Measurements from ENCODE around the gene DOCK9.

Gene DOCK9

DNA sequence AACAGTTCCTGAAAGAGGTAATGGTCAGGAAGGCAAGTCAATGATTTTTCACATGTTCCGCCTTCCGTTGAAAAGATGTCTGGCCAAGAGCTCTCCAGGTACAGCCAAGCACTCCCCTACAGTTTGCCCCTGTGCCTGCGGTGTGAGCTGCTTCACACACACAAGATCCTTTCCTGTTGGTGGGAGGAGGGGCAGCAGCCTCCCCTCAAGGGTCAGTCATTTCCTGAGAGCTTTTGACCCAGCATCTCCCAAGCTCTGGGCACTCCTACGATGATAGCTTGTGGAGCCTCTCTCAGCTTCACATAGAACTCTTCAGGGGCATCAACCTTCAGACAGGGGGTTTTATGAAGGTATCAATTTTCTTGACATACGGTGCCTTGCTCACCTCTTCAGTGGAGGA is 86.9 kb downstream of the DOCK9 start:
- no peaks in the 10 kb centered on the region for H3K27me3 ChIP-seq (ENCODE audit: control insufficient read depth, insufficient read depth, low read length, poor library complexity, severe bottlenecking)
- no peak overlapping the region for H3K4me3 ChIP-seq (ENCODE audit: insufficient read depth, low read depth, low read length)
- no peaks in the 10 kb centered on the region for H3K9me3 ChIP-seq (ENCODE audit: control insufficient read depth, low read length)
- H3K36me3 ChIP-seq (ENCODE audit: control insufficient read depth, insufficient read depth, low read length) = no peaks in the 10 kb centered on the region
- no peak overlapping the region for H3K27ac ChIP-seq (ENCODE audit: insufficient read depth, low read depth, low read length, poor library complexity, severe bottlenecking)
- 71 to 81% methylated on average over 4 to 5 of the region's 5 CpGs for WGBS, 2 experiments
- H3K4me1 ChIP-seq (ENCODE audit: control insufficient read depth, insufficient read depth, low read length) = peaks cover 7% of the 10 kb centered on the region

DNA sequence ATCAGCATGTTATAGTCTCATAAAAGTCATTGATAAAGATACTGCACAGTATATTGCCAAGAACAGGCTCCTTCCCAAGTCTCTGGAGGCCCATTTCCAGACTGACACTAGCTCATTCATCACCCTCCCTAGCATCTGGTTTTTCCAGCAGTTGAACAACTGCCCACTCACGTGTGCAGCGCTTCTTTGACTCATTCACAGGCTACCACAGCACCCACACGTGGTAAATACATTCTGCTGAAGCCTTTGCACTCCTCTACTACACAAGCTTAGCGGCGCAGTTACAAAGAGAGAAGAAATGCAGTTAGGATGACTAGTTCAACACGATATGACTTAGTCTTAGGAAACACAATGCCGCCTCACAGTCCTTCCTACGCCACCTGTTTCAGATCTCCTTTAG is 87.7 kb downstream of the DOCK9 start:
- no peaks in the 10 kb centered on the region for H3K36me3 ChIP-seq (ENCODE audit: control insufficient read depth, insufficient read depth, low read length)
- no peak overlapping the region for H3K27ac ChIP-seq (ENCODE audit: insufficient read depth, low read depth, low read length, poor library complexity, severe bottlenecking)
- H3K4me3 ChIP-seq (ENCODE audit: insufficient read depth, low read depth, low read length) = no peak overlapping the region
- peaks cover 10% of the 10 kb centered on the region for H3K4me1 ChIP-seq (ENCODE audit: control insufficient read depth, insufficient read depth, low read length)
- 85 to 92% methylated on average over 8 of the region's 8 CpGs for WGBS, 2 experiments
- H3K27me3 ChIP-seq (ENCODE audit: control insufficient read depth, insufficient read depth, low read length, poor library complexity, severe bottlenecking) = no peaks in the 10 kb centered on the region
- no peaks in the 10 kb centered on the region for H3K9me3 ChIP-seq (ENCODE audit: control insufficient read depth, low read length)

DNA sequence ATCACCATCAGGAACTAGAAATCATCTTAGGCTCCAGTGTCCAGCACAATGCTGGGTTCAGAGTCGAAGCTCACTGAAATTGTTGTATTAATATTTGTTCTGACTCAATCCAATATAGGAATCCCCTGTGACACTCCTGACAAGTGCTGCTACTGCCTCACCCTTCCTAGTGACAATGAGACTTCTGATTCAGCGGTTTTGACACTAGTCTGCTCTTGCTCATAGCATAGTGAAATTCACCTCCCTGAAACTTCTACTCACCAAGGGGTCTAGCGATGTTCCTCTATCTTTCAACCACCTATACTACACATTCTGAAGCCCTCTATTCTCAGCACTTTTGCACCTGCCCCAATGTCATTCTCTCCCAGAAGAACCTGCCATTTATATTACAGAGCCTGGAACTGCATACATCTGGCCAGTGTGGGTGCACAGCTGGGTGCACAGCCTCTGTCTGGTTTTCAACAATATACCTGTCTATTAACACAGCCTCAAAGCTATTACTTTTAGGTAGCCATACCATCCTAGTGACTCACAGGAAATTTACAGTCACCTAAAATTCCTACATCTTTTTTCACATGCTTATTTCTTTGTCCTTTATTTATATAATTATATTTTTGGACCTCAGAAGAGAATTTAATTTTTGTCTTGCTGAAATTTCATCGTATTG is 88.3 kb downstream of the DOCK9 start:
- H3K9me3 ChIP-seq (ENCODE audit: control insufficient read depth, low read length) = no peaks in the 10 kb centered on the region
- peaks cover 10% of the 10 kb centered on the region for H3K4me1 ChIP-seq (ENCODE audit: control insufficient read depth, insufficient read depth, low read length)
- H3K27me3 ChIP-seq (ENCODE audit: control insufficient read depth, insufficient read depth, low read length, poor library complexity, severe bottlenecking) = no peaks in the 10 kb centered on the region
- H3K36me3 ChIP-seq (ENCODE audit: control insufficient read depth, insufficient read depth, low read length) = no peaks in the 10 kb centered on the region
- WGBS, 2 experiments = 85 to 90% methylated on average over 3 of the region's 4 CpGs
- H3K4me3 ChIP-seq (ENCODE audit: insufficient read depth, low read depth, low read length) = no peak overlapping the region
- H3K27ac ChIP-seq (ENCODE audit: insufficient read depth, low read depth, low read length, poor library complexity, severe bottlenecking) = no peak overlapping the region

DNA sequence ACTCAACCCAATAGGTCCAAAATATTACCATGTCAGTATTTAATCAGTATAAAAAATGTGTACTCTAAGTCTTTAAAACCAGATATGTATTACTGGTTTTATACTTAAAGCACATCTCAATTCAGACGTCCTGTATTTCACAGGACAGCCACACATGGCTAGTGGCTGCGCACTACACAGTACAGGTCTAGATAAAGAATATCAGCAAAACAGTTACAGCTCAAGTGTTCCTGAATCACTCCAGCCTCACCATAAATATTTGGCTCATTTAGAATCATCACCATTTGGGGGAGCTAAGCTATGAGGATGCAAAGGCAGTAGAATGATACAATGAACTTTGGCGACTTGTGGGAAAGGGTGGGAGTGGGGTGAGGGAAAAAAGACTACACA is 89.0 kb downstream of the DOCK9 start:
- H3K4me3 ChIP-seq (ENCODE audit: insufficient read depth, low read depth, low read length) = no peak overlapping the region
- H3K4me1 ChIP-seq (ENCODE audit: control insufficient read depth, insufficient read depth, low read length) = peaks cover 10% of the 10 kb centered on the region
- H3K27me3 ChIP-seq (ENCODE audit: control insufficient read depth, insufficient read depth, low read length, poor library complexity, severe bottlenecking) = no peaks in the 10 kb centered on the region
- no peaks in the 10 kb centered on the region for H3K36me3 ChIP-seq (ENCODE audit: control insufficient read depth, insufficient read depth, low read length)
- 58% methylated on average over 3 of the region's 3 CpGs for WGBS, 2 experiments
- no peak overlapping the region for H3K27ac ChIP-seq (ENCODE audit: insufficient read depth, low read depth, low read length, poor library complexity, severe bottlenecking)
- no peaks in the 10 kb centered on the region for H3K9me3 ChIP-seq (ENCODE audit: control insufficient read depth, low read length)

DNA sequence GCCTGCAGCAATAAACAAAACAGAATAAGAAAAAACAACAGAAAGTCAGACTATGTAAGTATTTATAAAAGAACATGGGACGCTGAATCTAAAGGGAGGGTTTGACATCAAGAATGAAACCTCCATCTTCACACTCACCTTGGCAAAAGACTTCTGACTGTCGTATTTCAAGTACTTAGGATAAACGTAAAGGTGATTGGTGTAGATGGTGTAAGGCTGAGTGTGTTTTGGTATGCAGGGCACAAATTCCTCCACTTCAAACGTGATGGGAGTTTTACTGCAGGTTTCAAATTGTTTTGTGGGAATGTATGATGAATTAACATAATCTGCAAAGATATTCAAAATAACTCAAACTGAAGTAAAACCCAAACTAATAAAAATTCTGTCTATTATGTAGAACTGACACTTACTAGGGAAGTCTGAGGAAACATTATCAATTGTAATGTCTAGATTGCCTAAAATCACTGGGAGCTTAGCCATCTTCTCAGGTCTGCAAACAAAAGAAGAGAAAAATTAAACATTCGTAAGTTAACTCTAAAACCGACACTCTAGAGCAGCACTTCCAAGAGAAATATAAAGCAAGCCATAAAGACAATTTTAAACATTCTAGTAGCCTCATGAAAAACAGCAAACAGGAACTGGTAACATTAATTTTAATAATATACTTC is 89.5 kb downstream of the DOCK9 start:
- no peak overlapping the region for H3K27ac ChIP-seq (ENCODE audit: insufficient read depth, low read depth, low read length, poor library complexity, severe bottlenecking)
- no peak overlapping the region for H3K4me3 ChIP-seq (ENCODE audit: insufficient read depth, low read depth, low read length)
- WGBS, 2 experiments = 80 to 81% methylated on average over 4 to 6 of the region's 6 CpGs
- H3K4me1 ChIP-seq (ENCODE audit: control insufficient read depth, insufficient read depth, low read length) = peaks cover 10% of the 10 kb centered on the region
- H3K9me3 ChIP-seq (ENCODE audit: control insufficient read depth, low read length) = no peaks in the 10 kb centered on the region
- no peaks in the 10 kb centered on the region for H3K36me3 ChIP-seq (ENCODE audit: control insufficient read depth, insufficient read depth, low read length)
- H3K27me3 ChIP-seq (ENCODE audit: control insufficient read depth, insufficient read depth, low read length, poor library complexity, severe bottlenecking) = no peaks in the 10 kb centered on the region

DNA sequence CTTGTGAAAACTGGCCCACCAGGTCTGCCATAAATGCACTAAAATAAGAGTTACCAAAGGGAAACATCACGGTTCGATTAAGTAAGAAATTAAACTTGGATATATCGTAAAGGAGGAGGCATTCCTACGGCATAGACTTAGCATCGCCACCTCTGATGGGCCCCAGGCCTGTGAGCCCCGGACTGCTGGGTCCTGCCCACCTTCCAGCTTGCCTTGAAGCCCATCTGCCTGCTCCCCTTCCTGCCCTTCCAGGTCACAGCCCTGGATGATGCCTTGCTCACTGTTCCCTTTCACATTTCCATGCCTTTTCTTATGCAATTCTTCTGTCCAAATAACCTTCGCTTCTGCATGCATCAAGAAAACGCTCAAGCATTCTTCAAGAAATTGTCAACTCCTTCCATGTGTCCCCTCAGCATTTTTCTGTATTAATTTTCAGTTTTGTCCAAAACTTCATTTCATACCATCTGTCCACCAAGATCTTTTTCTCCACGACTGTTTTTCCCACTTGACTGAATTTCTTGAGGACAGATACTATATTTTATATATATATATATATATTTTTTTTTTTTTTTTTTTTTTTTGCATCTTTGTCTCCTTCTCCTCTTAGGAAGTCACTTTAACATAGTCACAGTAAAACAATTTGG is 91.2 kb downstream of the DOCK9 start:
- Histone ChIP-seq H3K27ac (ENCODE audit: insufficient read depth, low read depth, low read length, poor library complexity, severe bottlenecking) (no peak overlapping the region), H3K4me1 (ENCODE audit: control insufficient read depth, insufficient read depth, low read length) (peaks cover 3% of the 10 kb centered on the region), H3K27me3 (ENCODE audit: control insufficient read depth, insufficient read depth, low read length, poor library complexity, severe bottlenecking) (no peaks in the 10 kb centered on the region), H3K9me3 (ENCODE audit: control insufficient read depth, low read length) (no peaks in the 10 kb centered on the region), H3K4me3 (ENCODE audit: insufficient read depth, low read depth, low read length) (no peak overlapping the region), H3K36me3 (ENCODE audit: control insufficient read depth, insufficient read depth, low read length) (no peaks in the 10 kb centered on the region)
- 83 to 89% methylated on average over 8 of the region's 9 CpGs for WGBS, 2 experiments

DNA sequence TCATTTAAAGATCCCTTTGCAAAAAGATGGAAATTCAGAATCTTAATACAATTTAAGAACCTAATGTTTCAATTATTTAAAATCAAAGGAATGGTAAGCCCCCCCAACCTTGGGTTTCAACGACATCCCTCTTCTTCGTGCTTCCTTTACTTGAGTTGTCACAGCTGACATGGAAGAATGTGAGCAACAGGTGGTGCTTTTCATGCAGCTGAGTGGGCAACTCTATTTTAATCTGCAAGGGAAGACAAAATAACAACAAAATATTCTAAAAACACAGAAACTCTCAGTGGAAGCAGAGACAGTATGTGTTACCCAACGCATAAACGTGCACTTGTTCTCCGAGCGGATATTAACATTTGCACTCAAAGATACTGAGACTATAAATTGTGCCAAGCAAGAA is 92.3 kb downstream of the DOCK9 start:
- Histone ChIP-seq H3K4me3 (ENCODE audit: insufficient read depth, low read depth, low read length) (no peak overlapping the region), H3K4me1 (ENCODE audit: control insufficient read depth, insufficient read depth, low read length) (peaks cover 3% of the 10 kb centered on the region), H3K36me3 (ENCODE audit: control insufficient read depth, insufficient read depth, low read length) (no peaks in the 10 kb centered on the region), H3K9me3 (ENCODE audit: control insufficient read depth, low read length) (no peaks in the 10 kb centered on the region), H3K27me3 (ENCODE audit: control insufficient read depth, insufficient read depth, low read length, poor library complexity, severe bottlenecking) (no peaks in the 10 kb centered on the region), H3K27ac (ENCODE audit: insufficient read depth, low read depth, low read length, poor library complexity, severe bottlenecking) (no peak overlapping the region)
- 78 to 87% methylated on average over 6 of the region's 6 CpGs for WGBS, 2 experiments

DNA sequence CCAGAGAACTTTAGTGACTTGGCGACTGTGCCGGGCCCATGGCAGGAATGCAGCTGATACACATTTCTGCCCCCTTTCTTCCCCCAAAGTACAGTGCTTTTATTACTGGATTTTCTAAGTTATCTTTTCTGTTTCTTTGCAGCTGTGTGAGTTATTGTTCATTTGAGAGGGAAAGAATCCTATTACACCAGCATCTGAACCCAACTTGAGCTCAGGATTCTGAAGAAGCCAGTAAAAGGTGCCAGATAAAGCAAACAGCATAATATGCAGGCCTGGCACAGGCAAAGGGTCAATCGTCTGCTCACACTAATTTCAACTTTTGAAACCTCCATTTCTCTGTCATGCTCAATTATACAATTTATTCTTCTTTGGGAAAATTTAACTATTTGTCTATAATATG is 93.9 kb downstream of the DOCK9 start:
- Histone ChIP-seq H3K4me1 (ENCODE audit: control insufficient read depth, insufficient read depth, low read length) (peaks cover 3% of the 10 kb centered on the region), H3K27me3 (ENCODE audit: control insufficient read depth, insufficient read depth, low read length, poor library complexity, severe bottlenecking) (no peaks in the 10 kb centered on the region), H3K9me3 (ENCODE audit: control insufficient read depth, low read length) (no peaks in the 10 kb centered on the region), H3K27ac (ENCODE audit: insufficient read depth, low read depth, low read length, poor library complexity, severe bottlenecking) (no peak overlapping the region), H3K36me3 (ENCODE audit: control insufficient read depth, insufficient read depth, low read length) (no peaks in the 10 kb centered on the region), H3K4me3 (ENCODE audit: insufficient read depth, low read depth, low read length) (no peak overlapping the region)
- WGBS, 2 experiments = 61 to 63% methylated on average over 3 of the region's 3 CpGs

DNA sequence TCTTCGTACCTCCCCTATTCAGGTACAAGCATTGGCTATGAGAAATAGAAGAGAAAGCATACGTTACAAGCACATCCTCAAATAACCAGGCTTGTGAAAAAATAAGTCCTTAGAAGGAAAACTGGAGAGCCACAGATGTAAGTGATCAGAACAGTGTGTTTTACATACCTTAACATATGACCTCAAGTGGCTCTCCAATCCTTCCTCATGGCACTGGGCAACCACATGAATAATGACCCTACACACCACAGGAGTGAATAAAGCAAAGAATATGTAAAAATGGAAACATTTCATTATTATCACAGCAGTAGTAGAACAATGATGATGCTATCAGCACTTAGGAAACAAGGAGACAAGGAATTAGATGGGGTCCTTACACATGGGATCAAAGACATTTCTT is 96.5 kb downstream of the DOCK9 start:
- Histone ChIP-seq H3K4me1 (ENCODE audit: control insufficient read depth, insufficient read depth, low read length) (peaks cover 9% of the 10 kb centered on the region), H3K4me3 (ENCODE audit: insufficient read depth, low read depth, low read length) (no peak overlapping the region), H3K36me3 (ENCODE audit: control insufficient read depth, insufficient read depth, low read length) (no peaks in the 10 kb centered on the region), H3K9me3 (ENCODE audit: control insufficient read depth, low read length) (no peaks in the 10 kb centered on the region), H3K27ac (ENCODE audit: insufficient read depth, low read depth, low read length, poor library complexity, severe bottlenecking) (no peak overlapping the region), H3K27me3 (ENCODE audit: control insufficient read depth, insufficient read depth, low read length, poor library complexity, severe bottlenecking) (no peaks in the 10 kb centered on the region)
- WGBS, 2 experiments = 95 to 96% methylated on average over 2 of the region's 2 CpGs

DNA sequence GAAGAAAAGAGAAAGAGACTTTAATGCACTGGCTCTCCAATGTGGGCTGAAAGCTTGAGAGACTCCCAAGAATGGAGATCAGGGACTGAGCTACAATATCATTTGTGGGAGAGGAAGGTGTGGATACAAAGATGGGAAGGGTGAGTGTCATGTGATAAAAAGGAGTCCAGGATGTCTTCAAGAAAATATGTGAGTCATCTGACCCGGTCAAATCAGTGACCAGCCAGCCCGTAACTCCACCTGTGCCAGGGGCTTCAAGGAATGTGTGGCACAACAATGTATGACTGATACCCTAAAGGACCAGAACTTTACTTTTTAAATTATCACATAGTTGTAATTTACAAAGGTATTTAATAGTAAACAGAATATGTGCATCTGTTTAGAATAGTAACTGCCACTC is 97.2 kb downstream of the DOCK9 start:
- Histone ChIP-seq H3K9me3 (ENCODE audit: control insufficient read depth, low read length) (no peaks in the 10 kb centered on the region), H3K27ac (ENCODE audit: insufficient read depth, low read depth, low read length, poor library complexity, severe bottlenecking) (no peak overlapping the region), H3K4me3 (ENCODE audit: insufficient read depth, low read depth, low read length) (no peak overlapping the region), H3K4me1 (ENCODE audit: control insufficient read depth, insufficient read depth, low read length) (peaks cover 8% of the 10 kb centered on the region), H3K36me3 (ENCODE audit: control insufficient read depth, insufficient read depth, low read length) (no peaks in the 10 kb centered on the region), H3K27me3 (ENCODE audit: control insufficient read depth, insufficient read depth, low read length, poor library complexity, severe bottlenecking) (no peaks in the 10 kb centered on the region)
- 93 to 96% methylated on average over 2 of the region's 2 CpGs for WGBS, 2 experiments
